Measurements from ENCODE around the gene XYLT1. TPM values are rescaled to one million over a fixed set of nuclear protein-coding genes. Genes with fewer than 3 reads are reported as not detected.

Gene XYLT1, protein sequence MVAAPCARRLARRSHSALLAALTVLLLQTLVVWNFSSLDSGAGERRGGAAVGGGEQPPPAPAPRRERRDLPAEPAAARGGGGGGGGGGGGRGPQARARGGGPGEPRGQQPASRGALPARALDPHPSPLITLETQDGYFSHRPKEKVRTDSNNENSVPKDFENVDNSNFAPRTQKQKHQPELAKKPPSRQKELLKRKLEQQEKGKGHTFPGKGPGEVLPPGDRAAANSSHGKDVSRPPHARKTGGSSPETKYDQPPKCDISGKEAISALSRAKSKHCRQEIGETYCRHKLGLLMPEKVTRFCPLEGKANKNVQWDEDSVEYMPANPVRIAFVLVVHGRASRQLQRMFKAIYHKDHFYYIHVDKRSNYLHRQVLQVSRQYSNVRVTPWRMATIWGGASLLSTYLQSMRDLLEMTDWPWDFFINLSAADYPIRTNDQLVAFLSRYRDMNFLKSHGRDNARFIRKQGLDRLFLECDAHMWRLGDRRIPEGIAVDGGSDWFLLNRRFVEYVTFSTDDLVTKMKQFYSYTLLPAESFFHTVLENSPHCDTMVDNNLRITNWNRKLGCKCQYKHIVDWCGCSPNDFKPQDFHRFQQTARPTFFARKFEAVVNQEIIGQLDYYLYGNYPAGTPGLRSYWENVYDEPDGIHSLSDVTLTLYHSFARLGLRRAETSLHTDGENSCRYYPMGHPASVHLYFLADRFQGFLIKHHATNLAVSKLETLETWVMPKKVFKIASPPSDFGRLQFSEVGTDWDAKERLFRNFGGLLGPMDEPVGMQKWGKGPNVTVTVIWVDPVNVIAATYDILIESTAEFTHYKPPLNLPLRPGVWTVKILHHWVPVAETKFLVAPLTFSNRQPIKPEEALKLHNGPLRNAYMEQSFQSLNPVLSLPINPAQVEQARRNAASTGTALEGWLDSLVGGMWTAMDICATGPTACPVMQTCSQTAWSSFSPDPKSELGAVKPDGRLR
- 16.0 and 64.9 TPM in 2 replicates for total RNA-seq

DNA sequence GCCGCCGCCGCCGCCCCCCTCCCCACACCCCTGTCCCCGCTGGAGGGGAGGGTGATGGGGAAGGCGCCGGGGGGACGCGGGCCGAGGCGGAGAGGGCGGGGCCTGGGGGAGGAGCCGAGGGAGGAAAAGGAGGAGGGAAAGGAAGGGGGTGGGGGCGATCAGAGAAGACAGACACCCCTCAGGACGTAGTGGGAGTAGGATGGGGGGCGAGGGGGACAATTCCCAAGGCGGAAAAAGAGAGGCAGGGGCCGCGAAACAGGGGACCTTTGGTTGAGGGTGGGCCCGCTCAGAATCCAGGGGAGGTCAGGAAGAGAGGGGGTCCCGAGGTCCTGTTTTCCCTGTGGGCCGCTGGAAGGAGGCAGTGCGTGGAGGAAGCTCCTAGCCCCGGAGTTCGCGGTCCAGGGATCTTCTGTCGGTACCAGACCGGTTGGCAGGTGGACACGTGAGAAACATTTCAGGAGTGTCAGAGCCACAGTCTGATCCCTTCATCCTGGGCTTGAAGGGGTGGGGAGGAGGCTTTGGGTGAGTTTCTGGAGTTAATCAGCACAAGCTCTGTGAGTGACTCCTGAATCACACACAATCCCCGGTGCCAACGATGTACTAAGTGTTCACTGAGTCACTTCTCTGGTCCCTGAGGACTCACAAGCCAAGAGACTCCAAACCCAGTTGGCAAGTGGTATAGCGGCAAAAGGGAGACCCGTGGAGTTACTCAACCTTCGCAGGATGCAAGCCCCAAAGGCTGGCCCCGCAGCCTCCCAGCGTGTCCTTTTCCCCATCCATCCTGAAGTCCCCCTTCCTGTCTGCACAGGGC is at the start of gene XYLT1:
Gene XYLT1, minus strand, starts transcription at position 53 of the 811 bp plus-strand sequence. CDS start 164 bp downstream, outside the sequence.

